H9 (cell line): ENCODE results near the gene OR2AT4. TPM values are rescaled to one million over a fixed set of nuclear protein-coding genes. Genes with fewer than 3 reads are reported as not detected.

Experiments used
- DNase-seq: peaks from one replicate; pipeline ENCODE4 v3.0.0-alpha.2; 2017
- H2AFZ ChIP-seq: one replicate; pipeline ENCODE4 v1.6.1; 2013; ENCODE audit warnings: mild to moderate bottlenecking, low read length, control low read depth, moderate library complexity
- H2AK5ac ChIP-seq: 2 replicates; pipeline ENCODE4 v1.6.1; 2013; ENCODE audit warnings: low read length, control low read depth, mixed read lengths; ENCODE audit not compliant: insufficient read length
- H2BK120ac ChIP-seq: one replicate; pipeline ENCODE4 v1.6.1; 2013; ENCODE audit warnings: low read depth, mild to moderate bottlenecking, low read length, control low read depth, inconsistent platforms; ENCODE audit not compliant: poor library complexity, severe bottlenecking
- H2BK12ac ChIP-seq: 2 replicates; pipeline ENCODE4 v1.6.1; 2013; ENCODE audit warnings: low read length, control low read depth, mixed read lengths, low read depth; ENCODE audit not compliant: insufficient read length
- H2BK15ac ChIP-seq: 2 replicates; pipeline ENCODE4 v1.6.1; 2013; ENCODE audit warnings: low read depth, low read length, control low read depth
- H2BK20ac ChIP-seq: one replicate; pipeline ENCODE4 v1.6.1; 2013; ENCODE audit warnings: low read depth, mild to moderate bottlenecking, low read length, control low read depth, inconsistent platforms; ENCODE audit not compliant: poor library complexity, severe bottlenecking
- H2BK5ac ChIP-seq: 2 replicates; pipeline ENCODE4 v1.6.1; 2013; ENCODE audit warnings: low read length, control low read depth, mixed read lengths; ENCODE audit not compliant: insufficient read length
- H3K14ac ChIP-seq: 2 replicates; pipeline ENCODE4 v1.6.1; 2013; ENCODE audit warnings: low read length, control low read depth; ENCODE audit not compliant: insufficient read depth
- H3K18ac ChIP-seq: 2 replicates; pipeline ENCODE4 v1.6.1; 2013; ENCODE audit warnings: low read depth, mild to moderate bottlenecking, mixed read lengths, low read length, control low read depth; ENCODE audit not compliant: insufficient read length
- H3K23ac ChIP-seq: 2 replicates; pipeline ENCODE4 v1.6.1; 2013; ENCODE audit warnings: low read length, control low read depth, mixed read lengths, low read depth; ENCODE audit not compliant: insufficient read length
- H3K23me2 ChIP-seq: 2 replicates; pipeline ENCODE4 v1.6.1; 2013; ENCODE audit warnings: low read depth, mild to moderate bottlenecking, mixed read lengths, low read length, control low read depth; ENCODE audit not compliant: insufficient read length, poor library complexity, severe bottlenecking
- H3K27ac ChIP-seq: 2 replicates; pipeline ENCODE4 v1.5.1; 2013; ENCODE audit warnings: low read length, control low read depth, mixed read lengths, low read depth; ENCODE audit not compliant: insufficient read length
- H3K27me3 ChIP-seq: 2 replicates; pipeline ENCODE4 v1.6.1; 2013; ENCODE audit warnings: low read length, control low read depth, inconsistent platforms; ENCODE audit not compliant: insufficient read depth
- H3K4ac ChIP-seq: 2 replicates; pipeline ENCODE4 v1.6.1; 2013; ENCODE audit warnings: low read depth, mild to moderate bottlenecking, control low read depth, inconsistent platforms, low read length, moderate library complexity
- H3K4me1 ChIP-seq: 2 replicates; pipeline ENCODE4 v1.6.1; 2013; ENCODE audit warnings: low read length, control low read depth, inconsistent platforms; ENCODE audit not compliant: insufficient read depth
- H3K4me2 ChIP-seq: 2 replicates; pipeline ENCODE4 v1.6.1; 2013; ENCODE audit warnings: low read length, control low read depth, mixed read lengths; ENCODE audit not compliant: insufficient read length, insufficient read depth
- H3K56ac ChIP-seq: 2 replicates; pipeline ENCODE4 v1.6.1; 2013; ENCODE audit warnings: low read depth, mild to moderate bottlenecking, mixed read lengths, low read length, control low read depth; ENCODE audit not compliant: insufficient read length
- H3K79me1 ChIP-seq: 2 replicates; pipeline ENCODE4 v1.6.1; 2013; ENCODE audit warnings: low read depth, mild to moderate bottlenecking, moderate library complexity, low read length, control low read depth, inconsistent platforms; ENCODE audit not compliant: insufficient read depth, poor library complexity, severe bottlenecking
- H3K79me2 ChIP-seq: 2 replicates; pipeline ENCODE4 v1.6.1; 2013; ENCODE audit warnings: low read length, control low read depth, inconsistent platforms; ENCODE audit not compliant: insufficient read depth
- H3K9ac ChIP-seq: 2 replicates; pipeline ENCODE4 v1.6.1; 2013; ENCODE audit warnings: low read length, control low read depth, mixed read lengths; ENCODE audit not compliant: insufficient read length; ENCODE audit errors: extremely low read depth
- H3K9me3 ChIP-seq: one replicate; pipeline ENCODE4 v1.6.1; 2013; ENCODE audit warnings: low read depth, low read length, inconsistent platforms; ENCODE audit not compliant: control insufficient read depth
- H3T11ph ChIP-seq: one replicate; pipeline ENCODE4 v1.6.1; 2013; ENCODE audit warnings: mild to moderate bottlenecking, low read length, control low read depth, inconsistent platforms
- H4K20me1 ChIP-seq: one replicate; pipeline ENCODE4 v1.6.1; 2013; ENCODE audit not compliant: control insufficient read depth, insufficient read length, insufficient read depth
- H4K5ac ChIP-seq: 2 replicates; pipeline ENCODE4 v1.6.1; 2013; ENCODE audit warnings: low read depth, mild to moderate bottlenecking, mixed read lengths, low read length, control low read depth; ENCODE audit not compliant: insufficient read length
- H4K8ac ChIP-seq: replicated peaks from 2 replicates; pipeline ENCODE4 v1.6.1; 2013; ENCODE audit warnings: low read length, control low read depth, mixed read lengths, low read depth; ENCODE audit not compliant: insufficient read length
- H4K91ac ChIP-seq: 2 replicates; pipeline ENCODE4 v1.6.1; 2013; ENCODE audit warnings: low read depth, mild to moderate bottlenecking, moderate library complexity, mixed read lengths, low read length, control low read depth; ENCODE audit not compliant: insufficient read length
- H3K27ac Mint-ChIP-seq, 3 experiments: 2 replicates in 2 of 3; 3 replicates in 1 of 3; pipeline ENCODE4 v1.8.0; 2020 to 2021; ENCODE audit warnings: mixed read lengths in 3 of 3, mild to moderate bottlenecking in 1 of 3, moderate library complexity in 1 of 3
- H3K27me3 Mint-ChIP-seq: 2 replicates; pipeline ENCODE4 v1.8.0; 2021; ENCODE audit warnings: low read depth, mild to moderate bottlenecking, moderate library complexity, mixed read lengths
- H3K36me3 Mint-ChIP-seq, 3 experiments: 2 replicates in 2 of 3; 3 replicates in 1 of 3; pipeline ENCODE4 v1.8.0; 2020 to 2021; ENCODE audit warnings: low read depth in 3 of 3, mixed read lengths in 3 of 3; ENCODE audit not compliant: insufficient read depth in 1 of 3
- H3K4me1 Mint-ChIP-seq, 2 experiments: 2 replicates each; pipeline ENCODE4 v1.8.0; 2020; ENCODE audit warnings: mixed read lengths in 2 of 2
- H3K4me3 Mint-ChIP-seq, 2 experiments: 2 replicates in 1 of 2; 3 replicates in 1 of 2; pipeline ENCODE4 v1.8.0; 2020 to 2021; ENCODE audit warnings: mild to moderate bottlenecking in 2 of 2, mixed read lengths in 2 of 2, moderate library complexity in 1 of 2
- H3K9me3 Mint-ChIP-seq, 2 experiments: 2 replicates in 1 of 2; 3 replicates in 1 of 2; pipeline ENCODE4 v1.8.0; 2020; ENCODE audit warnings: mild to moderate bottlenecking in 2 of 2, mixed read lengths in 2 of 2, moderate library complexity in 1 of 2
- WGBS: extraction: QIAGEN DNeasy Blood & Tissue Kit; methylation state at CpG from one replicate; pipeline ENCODE4 v1.1.7; 2013; ENCODE audit warnings: missing lambda C conversion rate, low lambda C conversion rate, mixed read lengths; ENCODE audit not compliant: insufficient read length; ENCODE audit errors: extremely low coverage; 5-methylcytosine and 5-hydroxymethylcytosine counted together
- total RNA-seq: library from RNA; stranded (reverse); gene quantifications from 2 replicates; pipeline ENCODE4 v1.2.1, GENCODE V29; 2021
- TF ChIP-seq, protein P1 (sequence below): fragments of 200-600 bp; sonication (generic); conservative IDR thresholded peaks from 3 replicates; pipeline ENCODE4 v1.8.0; 2021; ENCODE audit warnings: antibody characterized with exemption, mild to moderate bottlenecking

The OR2AT4 gene
- total RNA-seq, 1 experiment from 2014 or later = not detected

DNA sequence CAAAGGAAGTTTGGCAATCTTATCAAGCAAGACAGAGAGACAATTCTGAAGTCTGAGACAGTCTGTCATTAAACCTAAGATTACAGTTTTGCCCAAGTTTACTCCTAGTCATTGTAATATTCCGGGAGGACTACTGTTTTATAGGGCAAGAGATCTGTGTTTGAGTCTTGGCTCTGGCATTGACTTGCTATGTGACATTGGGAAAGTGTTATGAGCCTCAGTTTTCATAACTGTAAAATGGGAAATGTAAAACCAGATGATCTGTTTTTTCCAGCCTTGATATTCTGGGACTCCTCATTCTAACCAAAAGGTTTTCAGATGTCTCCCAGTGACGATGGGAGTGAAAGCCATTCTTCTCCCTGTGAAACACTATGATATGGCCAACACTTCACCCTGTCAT, 29.9 kb upstream of the OR2AT4 start:
- H3K4me1 ChIP-seq = no peaks in the 10 kb centered on the region
- H2BK15ac ChIP-seq = no peak overlapping the region
- H2BK20ac ChIP-seq = no peak overlapping the region
- H3K23ac ChIP-seq = no peak overlapping the region
- Mint-ChIP-seq H3K4me1 (no peaks in the 10 kb centered on the region), H3K4me3 (no peak overlapping the region), H3K9me3 (peaks cover 16 to 20% of the 10 kb centered on the region in 2 experiments), H3K27ac (no peak overlapping the region), H3K27me3 (peaks cover 22% of the 10 kb centered on the region), H3K36me3 (peaks cover 4 to 8% (median 5%) of the 10 kb centered on the region in 3 experiments; a peak in 3 of 7 replicates)
- no peaks in the 10 kb centered on the region for H3K27me3 ChIP-seq
- no peak overlapping the region for H3K4ac ChIP-seq
- no peak for DNase-seq
- no peak overlapping the region for H2BK120ac ChIP-seq
- no peak overlapping the region for H3K4me2 ChIP-seq
- H3K9ac ChIP-seq = no peak overlapping the region
- no peak overlapping the region for H3K14ac ChIP-seq
- no peak overlapping the region for H2AFZ ChIP-seq
- no peak overlapping the region for H3K27ac ChIP-seq
- no peak overlapping the region for H4K91ac ChIP-seq
- no peak overlapping the region for H3K18ac ChIP-seq
- TF ChIP-seq, protein P1, sequence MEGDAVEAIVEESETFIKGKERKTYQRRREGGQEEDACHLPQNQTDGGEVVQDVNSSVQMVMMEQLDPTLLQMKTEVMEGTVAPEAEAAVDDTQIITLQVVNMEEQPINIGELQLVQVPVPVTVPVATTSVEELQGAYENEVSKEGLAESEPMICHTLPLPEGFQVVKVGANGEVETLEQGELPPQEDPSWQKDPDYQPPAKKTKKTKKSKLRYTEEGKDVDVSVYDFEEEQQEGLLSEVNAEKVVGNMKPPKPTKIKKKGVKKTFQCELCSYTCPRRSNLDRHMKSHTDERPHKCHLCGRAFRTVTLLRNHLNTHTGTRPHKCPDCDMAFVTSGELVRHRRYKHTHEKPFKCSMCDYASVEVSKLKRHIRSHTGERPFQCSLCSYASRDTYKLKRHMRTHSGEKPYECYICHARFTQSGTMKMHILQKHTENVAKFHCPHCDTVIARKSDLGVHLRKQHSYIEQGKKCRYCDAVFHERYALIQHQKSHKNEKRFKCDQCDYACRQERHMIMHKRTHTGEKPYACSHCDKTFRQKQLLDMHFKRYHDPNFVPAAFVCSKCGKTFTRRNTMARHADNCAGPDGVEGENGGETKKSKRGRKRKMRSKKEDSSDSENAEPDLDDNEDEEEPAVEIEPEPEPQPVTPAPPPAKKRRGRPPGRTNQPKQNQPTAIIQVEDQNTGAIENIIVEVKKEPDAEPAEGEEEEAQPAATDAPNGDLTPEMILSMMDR = no peak
- H3K79me2 ChIP-seq = no peaks in the 10 kb centered on the region
- no peak overlapping the region for H4K5ac ChIP-seq
- no peak overlapping the region for H3K56ac ChIP-seq
- no peak overlapping the region for H2BK5ac ChIP-seq
- no peaks in the 10 kb centered on the region for H3K79me1 ChIP-seq
- no peaks in the 10 kb centered on the region for H3K23me2 ChIP-seq
- no peak overlapping the region for H4K8ac ChIP-seq
- no peak overlapping the region for H2BK12ac ChIP-seq
- H3T11ph ChIP-seq = no peak overlapping the region
- no CpG with 5 or more reads among the region's 2 CpGs for WGBS
- H2AK5ac ChIP-seq = no peak overlapping the region
- H4K20me1 ChIP-seq = no peaks in the 10 kb centered on the region
- no peaks in the 10 kb centered on the region for H3K9me3 ChIP-seq
